ENCODE results near the gene MYL2.
"Not testable (repeated sequence)": the region's sequence is repeated elsewhere in the genome, so short reads cannot be mapped to it uniquely, and the experiment has no call there.

The MYL2 gene, protein sequence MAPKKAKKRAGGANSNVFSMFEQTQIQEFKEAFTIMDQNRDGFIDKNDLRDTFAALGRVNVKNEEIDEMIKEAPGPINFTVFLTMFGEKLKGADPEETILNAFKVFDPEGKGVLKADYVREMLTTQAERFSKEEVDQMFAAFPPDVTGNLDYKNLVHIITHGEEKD

DNA sequence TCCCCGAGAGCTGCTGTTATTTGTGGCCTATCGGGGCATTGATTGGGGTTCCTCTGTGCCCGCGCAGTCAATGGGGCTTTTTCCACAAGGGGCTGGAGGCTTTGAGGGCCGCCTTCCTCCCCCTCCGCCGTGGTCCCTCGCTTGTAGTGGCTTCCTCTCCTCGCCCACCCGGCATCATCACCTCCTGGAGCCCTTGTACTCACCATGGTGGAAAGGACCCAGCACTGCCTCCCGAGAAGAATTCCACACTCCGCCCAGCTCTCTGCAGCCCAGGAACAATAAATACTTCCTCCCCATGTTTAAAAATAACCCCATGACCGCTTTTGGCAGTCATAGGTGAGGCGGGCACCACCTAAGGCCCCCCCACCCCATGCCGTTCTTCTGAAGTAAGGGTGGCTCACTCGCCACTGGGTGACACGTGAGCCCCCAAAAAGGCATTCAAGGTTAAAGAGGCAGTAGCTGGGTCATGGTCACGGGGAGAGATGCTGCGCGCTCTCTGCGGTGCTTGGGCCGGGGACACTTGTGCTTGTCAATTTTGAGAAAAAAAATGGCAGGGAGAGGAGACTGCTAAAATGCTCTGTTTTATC, at the start of gene MYL2:
MYL2 (minus strand) TSS at position 256 of the 587 bp plus-strand sequence; CDS start at position 206, 50 bp downstream.
- in situ Hi-C loops (cut with MboI; ENCODE audit: low sequenced_read_pairs), result no loop called here

DNA sequence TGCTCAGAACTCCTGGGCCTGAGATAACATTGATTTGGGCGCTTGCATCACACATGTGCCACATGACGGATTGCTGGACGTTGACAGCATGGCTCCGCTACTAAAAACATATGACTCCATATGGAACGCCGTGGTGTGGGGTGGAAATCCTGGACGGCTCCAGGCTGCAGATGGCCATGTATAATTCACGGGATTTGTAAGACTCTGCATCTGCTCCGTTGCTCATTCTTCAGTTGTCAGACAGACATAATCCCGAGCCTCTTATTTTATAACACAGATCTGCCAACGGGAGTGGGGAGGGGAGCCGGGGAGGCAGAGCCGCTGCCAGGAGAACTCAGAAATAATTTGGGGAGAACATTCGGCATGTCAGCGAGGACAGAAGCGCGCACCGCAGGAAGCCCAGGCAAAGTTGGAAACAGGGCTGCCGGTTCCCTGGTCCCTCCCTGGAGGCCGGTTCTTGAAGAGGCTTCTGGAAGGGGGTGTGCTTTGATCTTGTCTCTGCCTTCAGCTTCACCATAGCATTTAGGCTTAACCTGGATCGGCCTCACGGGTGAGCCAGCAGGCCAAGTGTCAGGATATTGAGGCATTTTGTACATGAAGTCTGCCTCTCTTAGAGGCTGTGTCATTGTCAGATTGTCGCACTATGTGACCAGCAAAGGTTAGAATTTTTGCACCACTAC, 45.8 kb upstream of the MYL2 start:
- in situ Hi-C loops (cut with MboI; ENCODE audit: low sequenced_read_pairs), result no loop called here

DNA sequence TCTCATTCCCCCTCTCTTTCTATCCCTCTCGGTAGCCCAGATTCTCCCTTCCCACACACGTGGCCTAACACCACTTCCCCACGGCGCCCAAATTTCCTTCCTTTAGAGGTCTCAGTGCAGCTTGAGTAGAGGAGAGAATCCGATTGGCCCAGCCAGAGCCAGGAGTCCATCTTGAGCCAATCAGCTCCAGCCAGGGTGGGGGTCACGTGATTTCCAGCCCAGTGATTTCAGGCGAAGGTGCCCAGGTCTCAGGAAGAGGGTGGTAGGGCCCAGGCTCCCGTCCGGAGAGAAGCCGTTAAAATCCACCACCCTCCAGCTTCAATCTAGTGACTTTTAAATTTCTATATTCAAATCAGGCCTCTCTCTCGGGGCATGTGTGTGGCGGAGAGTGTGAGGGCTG, 45.2 kb upstream of the MYL2 start:
- in situ Hi-C loops (cut with MboI; ENCODE audit: low sequenced_read_pairs), result no loop called here

DNA sequence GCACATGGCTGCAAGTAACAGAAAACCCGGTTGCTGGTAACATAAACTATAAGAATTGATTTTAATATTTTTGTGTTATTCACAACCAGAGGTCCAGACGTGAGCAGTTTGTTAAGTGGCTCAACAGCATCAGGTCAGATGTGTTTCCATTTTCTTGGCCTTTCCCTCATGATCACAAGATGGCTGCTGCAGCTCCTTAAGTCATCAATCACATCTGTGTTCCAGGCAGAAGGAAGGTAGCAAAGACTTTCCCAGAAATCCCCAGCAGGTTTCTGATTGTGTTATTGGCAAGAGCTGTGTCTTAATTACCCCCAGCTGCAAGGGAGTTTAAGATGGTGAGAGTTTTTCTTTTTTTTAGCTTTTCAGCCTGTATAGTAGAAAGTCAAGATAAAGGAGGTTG, 40.4 kb upstream of the MYL2 start:
- in situ Hi-C loops (cut with MboI; ENCODE audit: low sequenced_read_pairs), result no loop called here

DNA sequence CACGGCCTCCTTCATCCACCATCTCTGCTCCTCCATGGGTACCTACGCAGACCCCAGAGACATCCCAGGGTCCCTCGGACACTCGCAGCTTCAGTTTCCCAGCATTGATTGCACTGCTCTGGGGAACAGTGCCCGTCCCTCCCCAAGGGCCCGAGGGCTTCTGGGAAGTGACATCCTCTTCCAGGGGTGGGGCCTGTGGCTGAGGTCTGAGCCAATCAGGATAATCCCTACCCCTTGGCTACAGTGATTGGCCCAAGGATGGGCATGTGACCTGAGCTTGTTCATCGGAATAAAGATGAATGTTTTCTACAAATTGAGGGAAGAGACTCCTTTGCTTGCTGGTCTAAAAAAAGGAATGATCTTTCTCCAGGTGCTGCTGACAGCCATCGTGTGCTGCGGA, 37.3 kb upstream of the MYL2 start:
- in situ Hi-C loops (cut with MboI; ENCODE audit: low sequenced_read_pairs), result no loop called here

DNA sequence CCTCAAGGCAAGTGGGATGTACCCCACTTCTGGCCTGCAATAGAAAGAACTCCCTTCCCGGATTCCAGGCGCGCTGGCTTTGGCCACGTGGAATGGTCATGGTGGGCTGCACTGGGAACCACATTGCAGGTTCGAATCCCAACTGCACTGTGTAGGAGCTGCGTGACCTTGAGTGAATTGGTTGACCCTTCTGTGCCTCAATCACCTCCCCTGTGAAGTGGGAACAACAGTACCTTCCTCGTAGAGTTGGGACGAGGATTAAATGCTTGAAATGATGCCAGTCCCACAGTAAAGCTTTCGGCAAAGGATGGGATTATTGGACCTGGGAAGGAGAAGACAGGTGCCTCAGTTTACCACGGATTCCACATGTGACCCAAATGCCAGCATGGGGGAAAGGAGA, 36.8 kb upstream of the MYL2 start:
- in situ Hi-C loops (cut with MboI; ENCODE audit: low sequenced_read_pairs), result no loop called here

DNA sequence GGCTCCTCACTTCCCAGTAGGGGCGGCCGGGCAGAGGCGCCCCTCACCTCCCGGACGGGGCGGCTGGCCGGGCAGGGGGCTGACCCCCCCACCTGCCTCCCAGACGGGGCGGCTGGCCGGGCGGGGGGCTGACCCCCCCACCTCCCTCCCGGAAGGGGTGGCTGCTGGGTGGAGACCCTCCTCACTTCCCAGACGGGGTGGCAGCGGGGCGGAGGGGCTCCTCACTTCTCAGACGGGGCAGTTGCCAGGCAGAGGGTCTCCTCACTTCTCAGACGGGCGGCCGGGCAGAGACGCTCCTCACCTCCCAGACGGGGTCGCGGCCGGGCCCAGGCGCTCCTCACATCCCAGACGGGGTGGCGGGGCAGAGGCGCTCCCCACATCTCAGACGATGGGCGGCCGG, 30.5 kb upstream of the MYL2 start:
- in situ Hi-C loops (cut with MboI; ENCODE audit: low sequenced_read_pairs), result not testable (repeated sequence)

DNA sequence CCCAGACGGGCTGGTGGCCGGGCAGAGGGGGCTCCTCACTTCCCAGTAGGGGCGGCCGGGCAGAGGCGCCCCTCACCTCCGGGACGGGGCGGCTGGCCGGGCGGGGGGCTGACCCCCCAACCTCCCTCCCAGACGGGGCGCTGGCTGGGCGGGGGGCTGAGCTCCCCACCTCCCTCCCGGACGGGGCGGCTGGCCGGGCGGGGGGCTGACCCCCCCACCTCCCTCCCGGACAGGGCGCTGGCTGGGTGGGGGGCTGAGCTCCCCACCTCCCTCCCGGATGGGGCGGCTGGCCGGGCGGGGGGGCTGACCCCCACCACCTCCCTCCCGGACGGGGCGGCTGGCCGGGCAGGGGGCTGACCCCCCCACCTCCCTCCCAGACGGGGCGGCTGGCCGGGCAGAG, 30.1 kb upstream of the MYL2 start:
- in situ Hi-C loops (cut with MboI; ENCODE audit: low sequenced_read_pairs), result not testable (repeated sequence)

DNA sequence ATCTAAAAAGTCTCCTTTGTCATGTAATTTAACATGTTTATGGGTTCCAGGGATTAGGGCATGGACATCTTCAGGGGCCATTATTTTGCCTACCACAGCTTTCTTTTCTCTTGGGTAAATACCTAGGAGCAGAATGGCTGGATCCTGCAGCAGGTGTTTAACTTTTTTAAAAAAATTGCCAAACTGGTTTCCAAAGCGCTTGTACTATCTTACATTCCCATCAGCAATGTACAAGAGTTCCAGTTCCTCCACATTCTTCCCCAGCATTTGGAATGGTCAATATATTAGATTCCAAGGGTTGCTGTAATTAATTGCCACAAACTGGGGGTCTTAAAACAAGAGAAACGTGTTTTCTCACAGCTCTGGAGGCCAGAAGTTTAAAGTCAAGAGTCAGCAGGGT, 27.7 kb upstream of the MYL2 start:
- in situ Hi-C loops (cut with MboI; ENCODE audit: low sequenced_read_pairs), result loop anchor here (25.0 kb wide), 1 partner anchor 364 kb away; no protein-coding TSS in a partner anchor

DNA sequence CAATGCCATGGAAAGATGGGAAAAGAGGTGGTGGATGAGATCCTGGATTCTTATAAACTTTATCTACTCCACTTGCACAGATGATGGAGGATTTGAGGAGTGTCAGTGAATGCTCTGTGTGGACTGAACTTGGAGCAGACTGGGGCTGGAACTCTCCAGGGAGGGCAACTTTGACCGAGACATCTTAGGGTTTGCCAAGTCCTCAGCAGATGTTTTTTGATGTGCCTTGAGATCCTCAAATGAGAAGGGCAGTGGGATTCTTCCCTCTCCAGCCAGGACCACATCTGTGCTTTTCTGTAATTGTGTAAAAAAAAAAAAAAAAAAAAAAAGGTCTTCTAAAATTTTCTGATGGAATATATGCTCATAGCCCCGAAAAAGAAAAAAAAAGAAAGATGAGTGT, 23.0 kb upstream of the MYL2 start:
- in situ Hi-C loops (cut with MboI; ENCODE audit: low sequenced_read_pairs), result loop anchor here (25.0 kb wide), 1 partner anchor 369 kb away; no protein-coding TSS in a partner anchor

DNA sequence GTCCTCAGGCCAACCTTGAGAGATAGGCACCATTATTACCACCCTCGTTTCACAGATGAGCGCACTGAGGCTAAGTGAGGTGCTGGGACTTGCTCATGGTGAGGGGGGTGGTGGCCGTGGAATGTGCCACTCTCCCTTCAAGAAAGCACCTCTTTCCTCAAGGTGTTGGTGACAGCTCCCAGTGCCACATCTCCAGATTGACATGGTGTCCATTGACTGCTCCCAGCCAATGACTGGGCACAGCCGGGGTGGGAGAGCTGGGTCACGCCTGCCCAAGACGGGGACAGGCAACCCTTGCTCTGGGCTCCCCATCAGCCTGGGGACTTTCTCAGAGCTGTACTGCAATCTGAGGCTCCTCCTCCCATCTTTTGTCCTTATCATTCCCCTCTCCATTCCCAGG, 21.0 kb upstream of the MYL2 start:
- in situ Hi-C loops (cut with MboI; ENCODE audit: low sequenced_read_pairs), result loop anchor here (25.0 kb wide), 1 partner anchor 371 kb away; no protein-coding TSS in a partner anchor

DNA sequence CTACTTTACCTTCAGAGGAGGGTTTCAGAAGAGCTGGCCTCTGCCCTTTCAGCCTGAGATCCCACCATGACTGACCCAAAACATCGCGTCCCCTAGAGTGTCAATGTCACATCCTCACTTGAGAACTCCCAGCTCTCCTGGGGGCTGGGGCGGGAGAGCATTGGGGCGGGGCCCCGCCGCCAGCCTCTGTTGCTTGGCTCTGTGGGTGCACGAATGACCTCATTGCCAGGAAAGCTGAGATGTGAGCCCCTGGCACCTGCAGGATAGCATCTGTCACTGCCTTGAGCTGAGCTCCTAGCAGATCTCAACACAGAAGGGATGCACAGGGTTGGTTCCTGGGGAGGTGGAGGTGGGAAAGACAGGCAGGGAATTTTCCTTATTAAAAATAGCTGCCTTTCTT, 20.6 kb upstream of the MYL2 start:
- in situ Hi-C loops (cut with MboI; ENCODE audit: low sequenced_read_pairs), result loop anchor here (25.0 kb wide), 1 partner anchor 371 kb away; no protein-coding TSS in a partner anchor

DNA sequence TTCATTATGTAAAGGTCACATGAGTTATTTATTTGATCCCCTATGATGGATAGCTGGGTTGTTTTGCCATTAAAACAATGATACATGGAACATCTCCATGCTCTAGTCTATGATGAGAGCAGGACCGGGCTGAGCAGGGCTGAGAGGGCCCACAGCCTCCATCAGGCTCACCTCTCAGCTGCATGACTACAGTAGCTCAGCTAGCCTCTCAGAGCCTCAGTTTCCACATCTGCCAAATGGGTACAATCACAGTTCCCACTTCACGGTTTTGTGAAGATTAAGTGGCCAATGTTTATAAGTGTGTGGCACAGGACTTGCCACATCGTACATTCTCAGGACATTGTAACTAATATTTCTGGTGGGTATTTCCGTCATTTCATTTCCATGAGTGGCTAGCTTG, 19.9 kb upstream of the MYL2 start:
- in situ Hi-C loops (cut with MboI; ENCODE audit: low sequenced_read_pairs), result loop anchor here (25.0 kb wide), 1 partner anchor 372 kb away; no protein-coding TSS in a partner anchor

DNA sequence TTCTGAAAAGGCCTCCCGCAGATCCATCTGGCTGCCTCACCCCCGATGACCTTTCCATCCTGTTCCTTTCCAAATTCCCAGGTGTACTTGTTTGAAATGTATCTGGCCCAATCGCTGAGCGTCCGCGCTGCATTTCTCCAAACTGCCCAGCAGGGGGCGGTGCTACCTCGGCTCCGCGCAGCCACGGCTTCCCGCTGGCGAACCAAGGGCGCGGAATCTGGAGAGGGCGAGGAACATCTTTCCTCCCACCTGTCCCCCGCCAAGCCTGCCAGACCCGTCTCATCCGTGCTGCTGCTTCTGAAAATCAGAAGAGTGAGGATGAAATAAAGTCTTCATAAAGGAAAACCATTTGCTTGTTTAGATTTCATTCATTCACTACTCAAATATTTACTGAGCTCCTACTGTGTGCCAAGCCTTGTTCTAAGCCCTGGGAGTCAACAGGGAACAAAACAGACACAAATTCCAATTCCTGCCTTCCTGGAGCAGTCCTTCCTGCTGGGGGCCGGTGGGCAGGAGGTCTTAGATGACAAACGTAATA, 16.8 kb upstream of the MYL2 start:
- in situ Hi-C loops (cut with MboI; ENCODE audit: low sequenced_read_pairs), result loop anchor here (25.0 kb wide), 1 partner anchor 375 kb away; no protein-coding TSS in a partner anchor

DNA sequence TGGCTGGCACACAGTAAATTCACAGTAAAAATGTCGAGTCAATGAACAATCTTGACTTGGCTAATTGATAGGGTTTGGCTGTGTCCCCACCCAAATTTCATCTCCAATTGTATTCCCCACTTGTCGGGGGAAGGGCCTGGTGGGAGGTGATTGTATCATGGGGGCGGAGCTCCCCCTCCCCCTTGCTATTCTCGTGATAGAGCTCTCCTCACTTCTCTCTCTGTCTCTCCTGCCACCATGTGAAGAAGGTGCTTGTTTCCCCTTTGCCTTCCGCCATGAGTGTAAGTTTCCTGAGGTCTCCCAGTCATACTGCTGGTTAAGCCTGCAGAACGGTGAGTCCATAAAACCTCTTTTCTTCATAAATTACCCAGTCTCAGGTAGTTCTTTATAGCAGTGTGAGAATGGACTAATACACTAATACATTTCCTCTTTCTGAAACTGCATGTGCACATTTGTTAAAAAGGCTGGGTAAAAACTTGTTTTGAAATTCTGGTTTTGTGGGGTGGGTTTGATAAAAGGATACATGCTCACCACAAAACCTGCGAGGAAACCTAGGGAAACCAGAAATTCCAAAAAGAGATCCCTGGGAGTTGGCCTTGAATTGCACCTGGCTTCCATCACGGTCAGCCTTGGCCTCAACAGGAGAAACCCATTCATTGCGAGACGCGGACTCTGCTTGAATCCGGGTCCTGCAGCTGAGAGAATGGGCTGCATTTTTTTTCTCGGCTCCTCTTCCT, 16.2 kb upstream of the MYL2 start:
- in situ Hi-C loops (cut with MboI; ENCODE audit: low sequenced_read_pairs), result loop anchor here (25.0 kb wide), 1 partner anchor 376 kb away; no protein-coding TSS in a partner anchor

DNA sequence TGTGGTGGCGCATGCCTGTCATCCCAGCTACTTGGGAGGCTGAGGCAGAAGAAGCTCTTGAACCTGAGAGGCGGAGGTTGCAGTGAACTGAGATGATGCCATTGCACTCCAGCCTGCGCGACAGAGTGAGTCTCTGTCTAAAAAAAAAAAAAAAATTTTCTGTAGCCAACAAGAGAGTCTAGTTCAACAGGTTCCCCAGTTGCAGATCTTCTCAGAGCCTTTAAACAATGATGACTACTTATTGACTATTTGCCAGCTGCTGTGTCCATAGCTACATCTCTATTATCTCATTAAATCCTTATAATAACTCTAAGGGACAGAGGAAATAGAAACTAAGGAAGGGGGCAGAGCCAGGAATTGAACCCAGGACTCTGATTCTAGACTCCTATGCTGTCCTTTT, 15.2 kb upstream of the MYL2 start:
- in situ Hi-C loops (cut with MboI; ENCODE audit: low sequenced_read_pairs), result loop anchor here (25.0 kb wide), 1 partner anchor 377 kb away; no protein-coding TSS in a partner anchor

DNA sequence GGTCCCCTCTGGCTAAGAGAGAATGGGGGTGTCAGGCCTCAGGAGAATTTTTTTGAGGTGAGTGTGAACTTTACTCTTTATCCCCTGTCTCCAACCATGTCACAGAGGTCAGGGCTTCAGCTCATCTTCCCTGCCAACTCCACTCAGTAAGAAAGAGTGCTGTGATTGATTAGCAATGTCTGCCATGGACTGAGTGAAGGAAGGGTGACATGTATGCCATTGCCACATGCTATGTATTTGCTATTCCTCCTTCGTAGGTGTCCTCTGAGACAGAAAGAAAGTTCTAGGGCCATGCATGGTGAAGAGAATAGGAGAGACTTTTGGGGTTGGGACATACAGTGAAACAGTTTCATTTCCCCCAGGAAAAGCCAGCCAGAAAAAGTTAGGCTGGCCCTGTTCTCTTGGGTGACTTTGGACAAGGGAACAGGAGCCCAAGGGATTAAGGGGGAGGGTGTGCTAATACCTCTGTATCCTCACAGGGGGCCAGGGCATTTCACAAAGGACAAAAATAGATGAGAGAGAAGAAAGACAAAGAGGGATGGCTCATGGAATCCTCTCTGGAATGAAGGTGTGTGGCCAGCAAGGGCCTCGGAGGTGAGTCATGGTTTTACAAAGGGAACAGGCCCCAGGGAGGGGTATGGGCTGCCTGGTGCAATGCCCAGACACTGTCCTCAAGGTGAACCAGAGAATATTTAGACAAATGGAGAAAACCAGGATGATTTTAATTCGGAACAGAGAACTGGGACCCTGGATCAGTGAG, 13.9 kb upstream of the MYL2 start:
- in situ Hi-C loops (cut with MboI; ENCODE audit: low sequenced_read_pairs), result loop anchor here (25.0 kb wide), 1 partner anchor 378 kb away; no protein-coding TSS in a partner anchor

DNA sequence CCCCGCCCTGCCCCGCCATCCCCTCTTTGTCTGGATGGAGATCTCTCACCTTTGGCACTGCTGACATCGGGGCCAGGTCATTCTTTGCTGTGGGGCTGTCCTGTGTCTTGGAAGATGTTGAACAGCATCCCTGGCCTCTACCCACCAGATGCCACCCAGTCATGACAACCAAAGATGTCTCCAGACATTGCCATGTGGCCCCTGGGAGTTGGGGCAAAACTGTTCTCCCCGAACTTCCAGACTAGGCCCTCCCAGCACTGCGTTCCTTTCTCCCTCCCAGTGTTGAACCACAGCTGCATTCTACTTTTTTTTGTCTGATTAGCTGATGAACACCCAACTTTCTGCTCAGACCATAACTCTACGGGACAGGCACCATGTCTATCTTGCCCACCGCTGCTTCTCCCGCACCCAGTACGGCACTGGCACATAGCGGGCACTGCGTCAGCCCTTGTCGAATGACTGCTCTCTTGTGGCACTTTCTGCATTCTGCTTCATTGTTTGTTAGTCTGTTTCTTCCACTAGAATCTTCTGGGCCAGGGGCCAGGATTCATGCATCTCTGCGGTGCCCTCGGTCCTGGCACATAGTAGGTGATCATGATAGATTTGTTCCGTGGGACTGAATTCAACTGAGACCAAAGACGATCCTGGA, 13.1 kb upstream of the MYL2 start:
- in situ Hi-C loops (cut with MboI; ENCODE audit: low sequenced_read_pairs), result loop anchor here (25.0 kb wide), 1 partner anchor 379 kb away; no protein-coding TSS in a partner anchor

DNA sequence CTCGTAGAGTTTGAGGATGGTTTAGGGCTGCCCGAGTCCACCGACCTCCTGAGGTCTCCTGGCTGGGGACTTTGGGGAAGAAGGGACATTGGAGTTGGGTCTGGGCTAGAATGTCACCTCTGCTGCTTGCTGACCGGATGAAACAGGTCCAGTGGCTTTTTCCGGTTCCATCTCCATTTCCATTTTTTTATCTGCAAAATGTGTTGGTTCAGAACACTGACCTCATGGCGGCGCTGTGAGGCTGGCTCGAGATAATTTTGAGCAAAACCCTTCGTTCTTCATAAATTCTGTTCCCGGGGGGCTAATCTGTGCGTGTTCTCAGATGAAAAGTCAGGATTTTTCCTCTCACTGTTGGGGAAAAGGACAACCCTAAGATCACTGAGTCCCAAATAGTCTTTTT, 11.7 kb upstream of the MYL2 start:
- in situ Hi-C loops (cut with MboI; ENCODE audit: low sequenced_read_pairs), result loop anchor here (25.0 kb wide), 1 partner anchor 380 kb away; no protein-coding TSS in a partner anchor

Data from HL-60/S4 (cell line).